Fibroblast of the aortic adventitia (primary cell): ENCODE data around the gene DOP1B. TPM values are rescaled to one million over a fixed set of nuclear protein-coding genes. Genes with fewer than 3 reads are reported as not detected.

Source experiments
- DNase-seq: peaks from one replicate; pipeline ENCODE4 v3.0.0-alpha.2; 2010; ENCODE audit warnings: low read depth
- H3K4me3 ChIP-seq: 2 replicates; pipeline ENCODE4 v1.5.1; 2011; ENCODE audit warnings: low read depth, mild to moderate bottlenecking, control low read depth, low read length, moderate library complexity
- CTCF ChIP-seq: IDR thresholded peaks from 2 replicates; pipeline ENCODE4 v1.5.1; 2011; ENCODE audit warnings: mild to moderate bottlenecking, low read length, control low read depth, inconsistent platforms; ENCODE audit not compliant: insufficient read depth
- total RNA-seq: library from RNA; depleted of rRNA; stranded (reverse); fragments of >200 nt; gene quantifications from 2 replicates; pipeline ENCODE4 v1.2.3, GENCODE V29; 2012; ENCODE audit warnings: low replicate concordance

DOP1B gene
- total RNA-seq, 1 donor, result 25.8 TPM

- no peak for TF ChIP-seq CTCF
- H3K4me3 ChIP-seq, result no peak overlapping the region
- DNase-seq, result no peak
Measured at GRCh38 chr21:36120304-36120888, 36.2 kb upstream of the DOP1B start.

GRCh38 chr21:36122977-36123376, 33.6 kb upstream of the DOP1B start:
- DNase-seq, result no peak
- TF ChIP-seq CTCF, result peak; percentile 52
- no peak overlapping the region for H3K4me3 ChIP-seq

GRCh38 chr21:36124395-36124794, 32.2 kb upstream of the DOP1B start:
- no peak for TF ChIP-seq CTCF
- no peak for DNase-seq
- no peak overlapping the region for H3K4me3 ChIP-seq

GRCh38 chr21:36125512-36126207, 31.0 kb upstream of the DOP1B start:
- peak; percentile 71 for DNase-seq
- peak; percentile 96 for TF ChIP-seq CTCF
- no peak overlapping the region for H3K4me3 ChIP-seq

GRCh38 chr21:36126208-36126565, 30.4 kb upstream of the DOP1B start:
- no peak for TF ChIP-seq CTCF
- peak; percentile 53 for DNase-seq

GRCh38 chr21:36126621-36127110, 30.0 kb upstream of the DOP1B start:
- H3K4me3 ChIP-seq, result no peak overlapping the region
- TF ChIP-seq CTCF, result no peak
- no peak for DNase-seq

More at GRCh38 chr21:36126208-36126565, 30.4 kb upstream of the DOP1B start:
- no peak overlapping the region for H3K4me3 ChIP-seq
